Ectodermal cell (in vitro differentiated cells): ENCODE data around the gene SPATA2.
"Not testable (repeated sequence)": the region's sequence is repeated elsewhere in the genome, so short reads cannot be mapped to it uniquely, and the experiment has no call there.

Experiments
- H3K27ac ChIP-seq: 2 replicates; pipeline ENCODE4 v1.7.0; 2013; ENCODE audit warnings: mild to moderate bottlenecking, low read depth, low read length; ENCODE audit not compliant: insufficient read depth, poor library complexity, severe bottlenecking
- H3K27me3 ChIP-seq: 2 replicates; pipeline ENCODE4 v1.7.0; 2013; ENCODE audit warnings: mild to moderate bottlenecking, low read length; ENCODE audit not compliant: insufficient read depth, control insufficient read depth, poor library complexity, severe bottlenecking
- H3K36me3 ChIP-seq: one replicate; pipeline ENCODE4 v1.7.0; 2013; ENCODE audit warnings: low read length; ENCODE audit not compliant: control insufficient read depth, insufficient read depth
- H3K4me1 ChIP-seq: one replicate; pipeline ENCODE4 v1.7.0; 2013; ENCODE audit warnings: low read length; ENCODE audit not compliant: control insufficient read depth, insufficient read depth
- H3K4me3 ChIP-seq: 2 replicates; pipeline ENCODE4 v1.7.0; 2013; ENCODE audit warnings: low read depth, low read length, control low read depth; ENCODE audit not compliant: insufficient read depth
- H3K9me3 ChIP-seq: 2 replicates; pipeline ENCODE4 v1.7.0; 2013; ENCODE audit warnings: mild to moderate bottlenecking, low read length, moderate library complexity; ENCODE audit not compliant: control insufficient read depth
- WGBS, 2 experiments: methylation state at CpG; one replicate each; pipeline ENCODE4 v1.1.7; 2013; ENCODE audit warnings: missing lambda C conversion rate in 2 of 2; 5-methylcytosine and 5-hydroxymethylcytosine counted together

SPATA2 gene

DNA sequence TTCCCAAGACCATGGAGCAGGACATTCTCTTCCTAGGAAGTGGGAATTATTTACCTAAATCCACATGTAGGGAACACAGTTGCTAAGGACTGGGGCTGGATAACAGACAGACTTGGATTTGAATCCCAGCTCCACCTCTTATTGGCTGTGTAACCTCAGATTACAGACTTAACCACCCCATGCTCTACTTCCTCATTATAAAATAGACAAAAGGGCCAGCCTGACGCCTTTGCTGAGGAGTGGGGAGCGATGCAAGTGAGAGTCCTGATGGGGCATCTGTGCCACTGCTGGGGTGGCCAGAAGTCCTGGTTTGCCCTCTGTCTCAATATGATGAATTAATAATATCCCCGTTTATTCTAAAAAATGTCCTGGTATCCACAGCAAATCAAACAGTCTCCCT, 46.8 kb downstream of the SPATA2 start:
- Histone ChIP-seq H3K4me1 (peaks cover 6% of the 10 kb centered on the region), H3K27ac (no peak overlapping the region), H3K27me3 (no peaks in the 10 kb centered on the region), H3K9me3 (no peaks in the 10 kb centered on the region), H3K4me3 (no peak overlapping the region), H3K36me3 (no peaks in the 10 kb centered on the region)
- WGBS, 2 experiments = 89 to 96% methylated on average over 3 of the region's 3 CpGs

DNA sequence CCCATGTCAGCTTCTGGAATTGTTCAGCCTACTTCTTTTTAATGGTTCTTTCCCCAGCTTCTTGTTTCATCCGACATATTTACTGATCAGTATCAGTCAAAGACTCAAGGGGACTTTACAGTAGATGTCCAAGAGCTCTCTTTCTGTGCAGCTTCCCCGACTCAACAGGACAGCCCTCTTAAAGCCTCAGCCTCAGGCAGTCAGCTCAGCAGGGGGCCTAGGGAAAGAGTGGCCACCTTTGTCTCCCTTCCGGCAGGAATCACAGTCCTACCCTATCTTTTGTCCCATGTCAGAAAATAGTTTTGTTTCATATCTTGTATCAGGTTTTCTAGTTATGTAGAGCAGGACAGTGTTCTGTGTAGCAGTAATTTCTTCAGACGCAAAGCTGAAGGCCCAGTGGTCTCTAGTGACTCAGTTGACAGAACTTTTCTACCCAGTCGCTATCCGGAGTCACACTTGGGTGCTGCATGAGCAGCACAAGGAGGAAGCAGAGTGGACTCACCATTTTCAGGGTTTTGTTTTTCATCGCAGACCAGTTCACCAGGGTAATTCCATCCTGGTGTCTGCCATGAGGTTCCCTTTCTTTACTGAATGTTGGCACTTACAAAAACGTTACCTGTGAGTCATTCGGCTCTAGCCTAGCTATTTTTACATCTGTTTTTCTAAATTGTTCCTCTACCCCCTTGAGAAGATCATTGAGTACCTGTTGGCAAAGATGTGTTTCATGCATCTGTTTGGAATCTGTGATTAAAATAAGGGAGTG, 47.7 kb downstream of the SPATA2 start:
- Histone ChIP-seq H3K4me3 (no peak overlapping the region), H3K27ac (no peak overlapping the region), H3K36me3 (no peaks in the 10 kb centered on the region), H3K4me1 (peaks cover 6% of the 10 kb centered on the region), H3K9me3 (no peaks in the 10 kb centered on the region), H3K27me3 (no peaks in the 10 kb centered on the region)
- WGBS, 2 experiments = 78% methylated on average over 9 of the region's 9 CpGs

DNA sequence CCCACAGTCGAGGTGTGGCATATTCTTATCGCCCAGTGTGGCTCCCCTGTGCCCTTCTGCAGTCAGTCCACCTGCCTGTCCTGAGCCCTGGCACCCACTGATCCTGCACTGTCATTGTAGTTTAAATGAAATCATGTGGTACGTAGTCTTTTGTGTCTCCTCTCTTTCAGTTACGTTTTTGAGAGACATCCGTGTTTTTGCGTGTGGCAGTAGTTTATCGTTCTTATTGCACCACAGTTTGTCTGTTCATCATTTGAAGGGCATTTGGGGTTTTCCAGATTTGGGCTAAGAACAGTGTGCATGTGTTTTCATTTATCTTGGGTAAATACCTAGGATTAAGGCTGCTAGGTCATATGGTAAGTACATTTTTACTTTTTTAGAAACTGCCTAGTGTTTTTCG, 49.3 kb downstream of the SPATA2 start:
- H3K27ac ChIP-seq = no peak overlapping the region
- no peak overlapping the region for H3K4me3 ChIP-seq
- no peaks in the 10 kb centered on the region for H3K27me3 ChIP-seq
- no peaks in the 10 kb centered on the region for H3K36me3 ChIP-seq
- 94 to 97% methylated on average over 8 of the region's 8 CpGs for WGBS, 2 experiments
- no peaks in the 10 kb centered on the region for H3K9me3 ChIP-seq
- peaks cover 6% of the 10 kb centered on the region for H3K4me1 ChIP-seq

DNA sequence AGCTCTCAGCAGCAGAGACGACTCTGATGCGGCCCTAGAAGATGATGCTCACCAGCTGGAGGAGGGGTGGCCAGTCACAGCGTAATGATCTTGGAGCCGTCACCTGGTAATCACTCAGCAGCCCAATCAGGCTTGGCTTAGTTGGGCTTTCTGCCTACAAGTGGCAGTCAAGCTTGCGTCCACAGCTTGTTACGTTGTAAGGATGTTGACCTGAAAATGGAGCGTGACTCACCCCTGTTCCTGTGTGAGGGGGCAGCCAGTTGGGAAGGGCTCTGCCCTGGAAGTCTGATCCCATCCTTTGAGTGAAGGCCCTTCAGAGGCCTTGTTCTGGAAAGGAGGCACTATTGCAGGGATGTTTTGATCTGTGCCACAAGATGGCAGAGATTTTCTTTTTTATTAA, 49.8 kb downstream of the SPATA2 start:
- H3K4me1 ChIP-seq = peaks cover 6% of the 10 kb centered on the region
- H3K4me3 ChIP-seq = no peak overlapping the region
- no peaks in the 10 kb centered on the region for H3K36me3 ChIP-seq
- H3K27ac ChIP-seq = no peak overlapping the region
- no peaks in the 10 kb centered on the region for H3K9me3 ChIP-seq
- 91% methylated on average over 7 of the region's 7 CpGs for WGBS, 2 experiments
- no peaks in the 10 kb centered on the region for H3K27me3 ChIP-seq

DNA sequence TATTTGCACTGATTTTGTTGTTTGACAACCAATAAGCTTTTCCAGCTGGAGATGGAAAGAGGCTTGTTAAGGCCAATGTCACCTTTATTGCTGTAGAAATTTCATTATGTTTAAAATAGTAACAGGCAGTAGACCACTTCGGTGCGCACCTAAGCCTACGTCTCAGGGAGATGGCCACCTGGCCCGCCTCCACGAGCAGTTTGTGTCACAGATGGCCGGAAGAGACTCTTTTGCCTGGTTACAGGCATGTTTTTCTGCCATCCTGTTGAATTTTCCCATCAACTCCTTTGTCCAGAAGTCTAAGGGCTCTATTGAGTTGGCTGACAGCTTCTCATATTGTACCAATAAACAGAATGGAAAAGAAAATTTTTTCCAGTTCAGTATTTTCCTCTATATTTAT, 51.7 kb downstream of the SPATA2 start:
- H3K27ac ChIP-seq = no peak overlapping the region
- H3K4me3 ChIP-seq = no peak overlapping the region
- peaks cover 6% of the 10 kb centered on the region for H3K4me1 ChIP-seq
- H3K36me3 ChIP-seq = no peaks in the 10 kb centered on the region
- WGBS, 2 experiments = 96% methylated on average over 6 of the region's 6 CpGs
- no peaks in the 10 kb centered on the region for H3K27me3 ChIP-seq
- no peaks in the 10 kb centered on the region for H3K9me3 ChIP-seq

DNA sequence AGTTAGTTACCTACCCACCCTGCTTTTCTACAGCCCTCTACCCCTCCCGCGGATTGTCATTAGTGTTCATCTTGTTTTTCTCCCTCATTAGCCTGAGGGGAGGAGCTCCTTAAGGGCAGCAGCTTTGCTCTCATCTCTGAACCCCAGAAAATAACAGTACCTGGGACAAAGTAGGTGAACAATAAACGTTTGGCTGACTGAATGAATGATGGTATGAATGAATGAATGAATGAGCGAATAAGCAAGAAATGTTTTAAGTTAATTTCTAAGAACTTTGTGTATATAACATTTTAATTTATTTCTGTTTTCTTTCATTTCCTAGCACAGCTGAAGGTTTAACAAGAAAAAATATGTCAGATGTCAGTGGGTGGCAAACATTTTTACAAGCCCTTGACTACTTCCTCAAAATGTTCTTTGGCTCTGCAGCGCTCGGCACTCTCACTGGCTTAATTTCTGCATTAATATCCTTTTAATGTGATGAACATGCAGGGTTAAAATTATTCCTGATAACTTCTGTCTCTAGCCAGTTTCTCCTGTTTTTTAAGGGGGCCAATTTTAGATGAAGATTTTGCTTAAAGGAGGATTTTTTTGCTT, 52.6 kb downstream of the SPATA2 start:
- H3K9me3 ChIP-seq = no peaks in the 10 kb centered on the region
- H3K4me1 ChIP-seq = peaks cover 6% of the 10 kb centered on the region
- no peaks in the 10 kb centered on the region for H3K27me3 ChIP-seq
- H3K4me3 ChIP-seq = no peak overlapping the region
- H3K36me3 ChIP-seq = no peaks in the 10 kb centered on the region
- no peak overlapping the region for H3K27ac ChIP-seq
- 90 to 94% methylated on average over 5 to 6 of the region's 6 CpGs for WGBS, 2 experiments

DNA sequence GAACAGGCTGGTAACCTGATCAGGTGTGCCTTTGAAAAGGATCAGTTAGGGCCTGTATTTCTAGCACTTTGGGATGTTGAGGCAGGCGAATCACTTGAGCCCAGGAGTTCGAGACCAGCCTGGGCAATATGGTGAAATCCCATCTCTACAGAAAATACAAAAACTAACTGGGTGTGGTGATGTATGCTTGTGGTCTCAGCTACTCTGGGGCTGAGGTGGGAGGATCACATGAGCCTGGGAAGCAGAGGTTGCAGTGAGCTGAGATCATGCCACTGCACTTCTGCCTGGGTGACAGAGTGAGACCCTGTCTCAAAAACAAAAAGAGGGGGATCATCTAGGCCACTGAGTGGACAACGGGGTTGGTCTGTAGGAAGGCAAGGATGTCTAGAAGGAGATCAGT, 54.1 kb downstream of the SPATA2 start:
- H3K27me3 ChIP-seq, H3K4me3 ChIP-seq, H3K36me3 ChIP-seq, H3K4me1 ChIP-seq, H3K9me3 ChIP-seq, H3K27ac ChIP-seq: not testable (repeated sequence)
- 88 to 95% methylated on average over 3 of the region's 3 CpGs for WGBS, 2 experiments

DNA sequence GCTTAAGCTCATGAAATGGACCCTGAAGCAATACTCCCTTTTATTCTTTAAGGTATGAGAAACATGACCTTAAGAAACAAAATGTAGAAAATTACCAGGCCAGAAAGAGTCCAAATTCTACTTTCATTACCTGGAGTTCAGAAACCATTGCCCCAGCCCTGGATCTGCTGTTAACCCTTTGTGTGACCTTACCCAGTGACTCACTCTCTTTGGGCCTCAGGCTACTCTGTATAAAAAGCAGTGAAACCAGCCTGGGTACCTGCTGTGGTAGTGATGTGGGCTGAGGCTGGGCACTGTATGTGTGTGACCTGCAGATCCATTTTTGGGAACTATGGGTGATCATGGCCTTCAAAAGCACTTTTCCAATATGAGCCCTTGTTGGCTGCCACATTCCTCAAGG, 55.5 kb downstream of the SPATA2 start:
- Histone ChIP-seq H3K27ac (no peak overlapping the region), H3K4me1 (no peaks in the 10 kb centered on the region), H3K36me3 (no peaks in the 10 kb centered on the region)

DNA sequence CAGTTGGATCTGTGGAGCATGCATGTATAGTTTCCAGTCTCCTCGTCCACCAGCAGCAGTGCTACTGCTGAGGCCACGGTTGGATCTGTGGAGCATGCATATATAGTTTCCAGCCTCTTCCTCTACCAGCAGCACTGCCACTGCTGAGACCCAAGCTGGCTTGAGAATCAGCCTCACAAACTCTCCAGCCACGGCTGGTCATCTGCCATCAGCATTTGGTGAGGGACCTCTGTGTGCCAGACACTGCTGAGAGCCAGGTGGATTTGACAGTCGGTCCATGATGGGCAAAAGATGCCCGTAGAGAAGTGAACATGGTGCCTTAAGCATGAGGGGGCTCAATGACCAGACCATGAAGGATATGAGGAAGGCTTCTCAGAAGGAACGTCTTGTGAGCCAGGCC, 56.3 kb downstream of the SPATA2 start:
- 94 to 95% methylated on average over 6 of the region's 6 CpGs for WGBS, 2 experiments
- no peaks in the 10 kb centered on the region for H3K9me3 ChIP-seq
- H3K27ac ChIP-seq = no peak overlapping the region
- no peaks in the 10 kb centered on the region for H3K27me3 ChIP-seq
- no peak overlapping the region for H3K4me3 ChIP-seq
- H3K36me3 ChIP-seq = no peaks in the 10 kb centered on the region
- H3K4me1 ChIP-seq = peaks cover 2% of the 10 kb centered on the region

More for the DNA sequence above, 55.5 kb downstream of the SPATA2 start:
- H3K9me3 ChIP-seq = no peaks in the 10 kb centered on the region
- no peaks in the 10 kb centered on the region for H3K27me3 ChIP-seq
- H3K4me3 ChIP-seq = no peak overlapping the region

DNA sequence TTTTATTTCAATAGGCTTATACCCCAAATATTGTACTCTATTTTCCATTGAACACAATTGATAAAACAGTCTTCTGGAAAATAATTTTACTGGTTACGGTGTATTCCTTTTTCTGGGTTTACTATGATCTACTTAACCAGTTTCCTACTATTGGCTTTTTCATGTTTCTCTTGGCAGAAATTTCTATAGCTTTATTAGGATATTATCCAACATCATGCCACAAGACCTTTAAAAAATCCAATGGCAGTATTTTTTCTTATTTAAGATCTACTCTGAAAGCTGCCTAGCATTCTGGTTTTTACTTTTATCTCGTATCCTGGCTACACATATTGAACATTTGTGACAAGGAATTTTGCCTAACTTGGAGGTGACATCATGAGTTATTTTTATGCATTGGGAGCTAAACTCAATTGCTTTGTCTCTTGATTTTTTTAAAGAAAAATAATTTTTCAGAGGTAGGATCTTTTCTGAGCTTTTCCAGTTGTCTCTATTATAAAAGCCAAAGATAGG, 57.2 kb downstream of the SPATA2 start:
- Histone ChIP-seq H3K36me3 (no peaks in the 10 kb centered on the region), H3K4me1 (peaks cover 10% of the 10 kb centered on the region), H3K9me3 (no peaks in the 10 kb centered on the region), H3K4me3 (no peak overlapping the region), H3K27ac (no peak overlapping the region), H3K27me3 (no peaks in the 10 kb centered on the region)
- WGBS, 2 experiments = 94 to 100% methylated on average over 1 to 2 of the region's 2 CpGs
